ENCODE data around the gene MTMR11. TPM values are rescaled to one million over a fixed set of nuclear protein-coding genes. Genes with fewer than 3 reads are reported as not detected.

Gene MTMR11
- total RNA-seq, 1 experiment from 2014 or later: 23.8 TPM

DNA sequence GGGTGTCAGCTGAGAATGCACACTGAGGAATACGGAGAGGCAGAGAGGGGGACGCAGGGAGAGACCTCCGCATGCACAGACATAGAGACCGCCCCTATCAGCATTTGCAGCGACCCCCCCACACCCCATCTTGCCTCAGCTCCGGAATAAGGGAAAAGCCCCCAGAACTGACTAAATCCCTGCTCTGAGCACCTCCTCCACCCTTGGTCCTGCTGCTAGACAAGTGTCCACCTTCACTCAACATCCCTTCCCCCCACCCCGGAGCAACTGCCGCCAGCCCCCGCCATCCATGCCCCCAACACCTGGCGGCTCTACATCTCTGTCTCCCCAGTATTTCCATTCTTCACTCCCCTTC, 19.8 kb downstream of the MTMR11 start:
- intact Hi-C loops (cut with micrococcal nuclease): no loop called here
- no peak for TF ChIP-seq CTCF (IDR thresholded peaks at IDR 0.05; ENCODE audit: unreplicated experiment)
- no peak for DNase-seq (ENCODE audit: unreplicated experiment)
- ChIA-PET CTCF (no interaction called here), POLR2A (no interaction called here)
- peaks cover 10% of the 10 kb centered on the region for H3K27me3 Mint-ChIP-seq (ENCODE audit: insufficient read depth, unreplicated experiment)
- peaks cover 12% of the 10 kb centered on the region for H3K4me1 Mint-ChIP-seq (ENCODE audit: insufficient read depth, unreplicated experiment)
- no peak overlapping the region for H3K27ac Mint-ChIP-seq (ENCODE audit: low read depth, unreplicated experiment)
- no TSS peak for BruUV-seq (replicated peaks)
- no peaks in the 10 kb centered on the region for H3K9me3 Mint-ChIP-seq (ENCODE audit: unreplicated experiment)
- no peak overlapping the region for H3K4me3 Mint-ChIP-seq (ENCODE audit: unreplicated experiment)
- H3K36me3 Mint-ChIP-seq (ENCODE audit: insufficient read depth, unreplicated experiment): peaks cover 18% of the 10 kb centered on the region

DNA sequence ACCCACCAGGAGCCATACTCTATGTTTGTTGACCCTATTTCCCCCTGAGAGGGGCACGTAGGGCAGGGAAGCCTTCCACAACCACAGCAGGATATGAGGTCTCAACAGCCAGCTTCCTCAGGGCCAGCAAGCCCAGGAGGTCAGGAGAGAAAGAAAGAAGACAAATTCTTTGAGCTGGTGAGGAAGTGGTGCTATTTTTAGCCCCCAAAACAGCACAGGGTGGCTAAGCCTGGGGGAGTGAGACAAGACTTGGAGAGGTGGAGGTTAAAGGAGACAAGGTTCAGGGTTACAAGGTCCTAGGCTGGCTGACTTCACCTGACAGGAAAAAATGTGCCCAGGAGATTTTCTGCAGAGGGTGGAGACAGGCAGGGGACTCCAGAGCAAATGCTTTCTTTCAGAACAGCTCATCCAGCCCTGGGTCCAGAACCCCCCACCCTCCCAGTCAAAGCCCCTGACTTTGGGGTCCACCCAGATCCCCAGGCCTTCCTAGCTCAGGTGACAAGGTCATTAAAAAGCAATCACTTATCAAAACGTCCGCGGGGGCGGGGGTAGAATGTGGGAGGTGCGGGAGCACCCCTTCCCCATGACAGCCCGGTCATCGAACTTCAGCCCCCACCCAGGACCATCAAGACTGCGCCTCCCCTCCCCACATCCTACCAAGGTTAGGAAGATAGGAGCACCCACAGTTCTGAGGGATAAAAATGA, 20.3 kb downstream of the MTMR11 start:
- Mint-ChIP-seq H3K36me3 (ENCODE audit: insufficient read depth, unreplicated experiment) (peaks cover 13% of the 10 kb centered on the region), H3K27me3 (ENCODE audit: insufficient read depth, unreplicated experiment) (peaks cover 10% of the 10 kb centered on the region), H3K4me3 (ENCODE audit: unreplicated experiment) (no peak overlapping the region), H3K9me3 (ENCODE audit: unreplicated experiment) (no peaks in the 10 kb centered on the region), H3K27ac (ENCODE audit: low read depth, unreplicated experiment) (no peak overlapping the region), H3K4me1 (ENCODE audit: insufficient read depth, unreplicated experiment) (peaks cover 12% of the 10 kb centered on the region)
- intact Hi-C loops (cut with micrococcal nuclease): no loop called here
- no peak for DNase-seq (ENCODE audit: unreplicated experiment)
- POLR2A ChIA-PET: interaction anchor here (1.2 to 1.3 kb wide), 2 partner anchors 13 to 28 kb away, joined by 3 read pairs; a partner anchor contains a TSS
- BruUV-seq (replicated peaks): no TSS peak
- no peak for TF ChIP-seq CTCF (IDR thresholded peaks at IDR 0.05; ENCODE audit: unreplicated experiment)
- CTCF ChIA-PET: no interaction called here

DNA sequence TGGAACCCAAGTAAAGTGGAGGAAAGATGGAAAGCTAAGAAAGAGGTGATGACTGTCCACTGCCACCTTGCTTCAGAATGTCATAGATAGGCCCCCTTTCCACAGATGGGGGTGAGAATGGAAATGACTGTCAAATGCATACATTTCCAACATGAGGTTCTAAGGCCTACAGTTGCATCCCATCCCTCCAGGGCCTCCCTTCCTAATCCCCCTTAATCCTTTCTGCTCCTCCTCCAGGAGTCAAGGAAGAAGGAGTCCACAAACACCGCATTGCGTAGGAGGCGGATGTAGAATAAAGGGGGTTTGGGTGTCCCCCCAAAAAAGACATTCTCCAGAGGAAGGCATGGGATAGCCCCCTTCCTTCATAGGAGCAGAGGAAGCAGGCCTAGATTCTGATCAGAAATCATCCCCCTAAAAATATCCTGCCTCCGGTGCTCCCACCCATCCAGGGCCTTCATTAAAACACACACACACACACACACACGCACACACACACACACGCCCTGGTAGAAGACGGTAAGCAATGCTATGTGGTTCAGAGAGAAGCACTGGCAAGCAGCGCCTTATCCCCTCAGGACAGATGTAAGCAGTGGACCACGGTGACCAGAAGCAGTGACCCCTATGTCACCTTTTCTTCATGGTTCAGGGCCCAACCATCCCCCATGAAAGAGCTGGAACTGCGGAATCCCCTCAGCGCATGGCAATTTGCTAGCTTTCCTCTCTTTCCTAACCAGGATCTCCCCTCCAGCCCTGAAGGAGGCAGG, 21.1 kb downstream of the MTMR11 start:
- POLR2A ChIA-PET: interaction anchor here (0.6 to 2.0 kb wide), 6 partner anchors 12 to 321 kb away, joined by 3 to 5 read pairs (median 3); partner anchors contain the start of gene SF3B4
- Mint-ChIP-seq H3K9me3 (ENCODE audit: unreplicated experiment) (no peaks in the 10 kb centered on the region), H3K4me1 (ENCODE audit: insufficient read depth, unreplicated experiment) (peaks cover 12% of the 10 kb centered on the region), H3K27me3 (ENCODE audit: insufficient read depth, unreplicated experiment) (peaks cover 10% of the 10 kb centered on the region), H3K4me3 (ENCODE audit: unreplicated experiment) (no peak overlapping the region), H3K36me3 (ENCODE audit: insufficient read depth, unreplicated experiment) (peaks cover 12% of the 10 kb centered on the region), H3K27ac (ENCODE audit: low read depth, unreplicated experiment) (no peak overlapping the region)
- BruUV-seq (replicated peaks): no TSS peak
- CTCF ChIA-PET: no interaction called here
- no peak for TF ChIP-seq CTCF (IDR thresholded peaks at IDR 0.05; ENCODE audit: unreplicated experiment)
- intact Hi-C loops (cut with micrococcal nuclease): no loop called here
- no peak for DNase-seq (ENCODE audit: unreplicated experiment)

DNA sequence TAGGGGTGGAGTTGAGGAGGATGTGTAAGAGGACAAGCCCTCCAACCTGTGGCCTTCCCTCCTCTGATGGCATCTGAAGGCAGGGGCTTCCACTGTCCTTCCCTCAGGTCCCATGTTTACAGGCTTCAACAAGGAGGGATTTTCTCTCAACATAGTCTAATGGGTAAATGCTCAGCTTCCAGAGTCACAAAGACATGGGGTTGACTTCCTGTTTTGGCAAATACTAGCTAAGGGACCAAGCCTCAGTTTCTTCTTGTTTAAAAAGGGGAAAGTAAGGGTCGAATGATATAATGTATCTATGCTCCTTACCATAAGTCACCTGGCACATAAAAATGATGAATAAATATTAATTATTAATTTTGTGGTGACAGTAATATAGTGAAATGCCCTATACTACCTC, 22.1 kb downstream of the MTMR11 start:
- no peak overlapping the region for H3K4me3 Mint-ChIP-seq (ENCODE audit: unreplicated experiment)
- H3K27ac Mint-ChIP-seq (ENCODE audit: low read depth, unreplicated experiment): no peak overlapping the region
- no TSS peak for BruUV-seq (replicated peaks)
- H3K9me3 Mint-ChIP-seq (ENCODE audit: unreplicated experiment): no peaks in the 10 kb centered on the region
- ChIA-PET CTCF (no interaction called here), POLR2A (interaction anchor here (0.8 to 2.0 kb wide), 4 partner anchors 13 to 96 kb away, joined by 3 to 5 read pairs (median 4); partner anchors contain the start of gene SF3B4)
- no peak for DNase-seq (ENCODE audit: unreplicated experiment)
- H3K36me3 Mint-ChIP-seq (ENCODE audit: insufficient read depth, unreplicated experiment): peaks cover 12% of the 10 kb centered on the region
- TF ChIP-seq CTCF (IDR thresholded peaks at IDR 0.05; ENCODE audit: unreplicated experiment): no peak
- intact Hi-C loops (cut with micrococcal nuclease): no loop called here
- H3K4me1 Mint-ChIP-seq (ENCODE audit: insufficient read depth, unreplicated experiment): peaks cover 12% of the 10 kb centered on the region
- H3K27me3 Mint-ChIP-seq (ENCODE audit: insufficient read depth, unreplicated experiment): peaks cover 10% of the 10 kb centered on the region
